NCI-H748 (cell line): ENCODE data around the gene ZNF248.

Source experiments
- DNase-seq: peaks from one replicate; lab custom pipeline; 2025; ENCODE audit not compliant: unreplicated experiment; lab: John Stamatoyannopoulos, UW

ZNF248 gene

DNA sequence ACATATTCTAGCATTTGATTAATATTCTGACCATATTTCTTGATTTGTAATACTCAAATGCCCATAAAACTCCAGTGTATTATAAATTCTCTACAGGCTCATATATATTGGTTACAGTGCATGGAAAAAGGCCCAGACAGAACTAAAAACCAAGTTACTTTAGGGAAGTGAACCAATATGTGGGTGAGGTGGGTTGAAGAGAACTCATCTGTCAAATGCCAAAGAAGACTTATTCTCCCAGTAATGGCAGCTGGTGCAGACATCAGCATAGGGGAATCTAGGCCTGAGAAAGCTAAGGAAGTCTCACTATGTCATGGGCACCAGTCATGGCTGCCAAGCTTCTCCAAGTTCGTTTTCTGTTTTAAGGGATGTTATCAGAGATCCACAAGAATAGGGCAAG lies 30.6 kb downstream of the ZNF248 start:
- DNase-seq, result no peak

DNA sequence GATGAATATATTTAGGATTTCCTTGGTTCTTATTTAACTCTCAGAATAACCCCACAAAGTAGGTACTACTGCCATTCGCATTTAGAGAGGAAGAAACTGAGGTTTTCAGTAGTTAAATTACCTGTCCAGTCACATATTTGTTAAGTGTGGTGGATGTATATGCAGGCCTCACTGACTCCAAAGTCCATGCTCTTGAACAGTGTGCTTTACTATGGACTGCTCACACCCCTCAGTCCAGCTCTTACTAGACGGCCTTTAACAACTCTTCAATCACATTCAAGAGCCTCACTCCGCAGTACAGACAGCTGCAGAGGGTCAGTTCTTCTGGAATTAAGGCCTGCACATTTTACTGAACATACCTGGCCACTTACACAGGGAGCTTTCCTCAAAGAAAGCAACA lies 36.2 kb downstream of the ZNF248 start:
- no peak for DNase-seq

DNA sequence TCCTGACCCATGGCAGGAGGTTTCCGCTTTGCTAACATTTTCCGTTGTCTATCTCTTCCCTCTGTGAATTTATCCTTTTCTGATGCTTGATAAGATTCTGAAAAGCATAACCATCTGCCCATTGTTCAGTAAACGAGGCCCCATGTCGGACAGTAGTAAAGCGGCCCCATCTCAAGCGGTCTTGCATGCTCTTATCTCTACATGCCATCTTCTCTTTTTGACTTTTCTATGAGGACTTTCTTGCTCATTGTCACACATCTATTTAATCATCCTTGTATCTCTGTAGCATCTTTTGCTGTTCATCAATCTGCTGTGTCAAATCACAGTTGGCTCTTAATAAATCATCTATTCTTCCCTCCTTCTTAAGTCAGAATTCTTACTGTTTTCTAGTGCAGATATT lies 37.6 kb downstream of the ZNF248 start:
- DNase-seq, result no peak

DNA sequence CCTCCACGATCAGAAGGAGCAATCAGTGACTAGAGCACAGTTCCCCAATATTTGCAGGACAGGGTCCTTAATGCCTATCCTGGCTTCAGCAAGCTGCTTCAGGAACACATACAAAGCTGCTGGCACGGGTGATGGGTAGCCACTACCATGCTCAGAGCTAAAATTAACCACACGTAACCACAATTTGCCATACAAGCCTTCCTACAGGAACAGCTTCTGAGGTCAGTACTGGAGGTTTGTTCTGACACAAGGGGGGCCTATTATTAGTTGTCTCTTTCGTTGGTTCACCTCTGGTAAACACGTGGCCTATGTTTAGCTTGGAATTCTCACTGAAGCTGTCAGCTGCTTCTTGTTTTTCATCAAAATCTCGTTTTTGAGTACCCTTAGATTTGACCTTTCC lies 41.1 kb downstream of the ZNF248 start:
- no peak for DNase-seq

DNA sequence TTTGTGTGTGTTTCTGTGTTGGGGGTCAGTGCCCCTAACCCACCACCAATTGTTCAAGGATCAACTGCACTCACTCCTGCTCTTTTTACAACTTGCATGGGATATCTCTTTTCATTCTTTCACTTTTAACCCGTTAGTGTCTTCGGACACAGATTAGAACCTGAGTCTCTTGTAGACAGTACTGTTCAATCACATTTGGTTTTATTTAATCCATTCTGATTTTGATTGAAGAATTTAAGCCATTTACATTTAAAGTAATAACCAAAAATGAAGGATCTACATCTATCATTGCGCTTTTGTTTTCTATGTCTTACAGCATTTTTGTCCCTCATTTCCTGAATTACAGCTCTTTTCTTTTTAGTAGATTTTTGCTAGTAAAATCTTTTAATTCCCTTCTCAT lies 43.6 kb downstream of the ZNF248 start:
- no peak for DNase-seq

DNA sequence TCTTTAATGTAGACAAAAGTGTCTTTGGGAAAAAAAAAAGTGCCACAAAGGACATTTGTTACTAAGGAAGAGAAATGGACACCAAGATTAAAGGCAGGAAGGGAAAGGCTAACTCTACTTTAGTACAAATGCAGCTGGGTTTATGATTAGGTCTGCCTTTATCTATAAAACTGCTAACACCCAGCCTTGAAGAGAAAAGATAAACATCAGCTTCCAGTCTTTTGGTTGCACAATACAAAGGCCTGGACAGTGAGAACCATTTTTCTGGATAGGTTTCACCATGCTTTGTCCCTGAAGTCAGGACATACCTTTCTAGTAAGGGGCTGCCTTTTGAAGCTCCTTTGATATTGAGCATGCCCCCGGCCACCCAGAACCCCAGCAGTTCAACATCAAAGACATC lies 45.1 kb downstream of the ZNF248 start:
- no peak for DNase-seq

DNA sequence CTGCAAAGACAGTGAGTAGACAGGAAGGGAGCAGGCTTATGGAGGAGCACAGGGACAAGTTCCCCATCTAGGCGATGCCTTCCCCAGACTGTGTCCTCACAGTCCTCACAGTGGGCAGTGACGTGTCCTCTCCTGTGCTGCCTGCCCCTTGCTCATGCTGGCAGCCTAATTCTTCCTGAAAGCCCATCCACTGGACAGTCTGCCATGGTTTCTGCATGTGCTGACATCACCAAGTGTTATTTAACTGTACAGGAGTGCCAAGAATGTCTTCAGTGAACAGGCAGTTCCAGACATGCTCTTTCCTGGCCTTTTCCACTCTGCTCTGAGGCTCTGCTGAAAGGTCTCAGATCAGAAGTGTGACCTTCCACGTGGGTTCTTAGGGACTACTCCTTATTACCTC lies 54.1 kb downstream of the ZNF248 start:
- no peak for DNase-seq

DNA sequence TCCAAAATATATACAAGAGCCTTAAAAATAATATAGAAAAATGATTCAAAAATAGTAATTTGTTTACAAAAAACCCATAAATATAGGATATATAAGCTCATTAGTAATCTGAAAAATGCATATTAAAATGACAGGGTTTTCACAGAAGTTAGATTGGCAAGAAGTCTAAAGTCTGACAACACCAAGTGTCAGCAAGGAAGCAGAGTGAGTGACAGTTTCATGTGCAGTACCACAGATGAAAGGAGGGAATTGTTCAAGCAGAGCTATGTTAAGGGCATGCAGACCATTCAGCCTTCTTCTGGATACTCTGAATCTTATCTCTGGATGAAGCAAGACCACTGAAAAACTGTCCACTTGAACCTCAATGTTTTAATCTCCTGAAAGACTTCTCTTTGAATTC lies 55.9 kb downstream of the ZNF248 start:
- no peak for DNase-seq

DNA sequence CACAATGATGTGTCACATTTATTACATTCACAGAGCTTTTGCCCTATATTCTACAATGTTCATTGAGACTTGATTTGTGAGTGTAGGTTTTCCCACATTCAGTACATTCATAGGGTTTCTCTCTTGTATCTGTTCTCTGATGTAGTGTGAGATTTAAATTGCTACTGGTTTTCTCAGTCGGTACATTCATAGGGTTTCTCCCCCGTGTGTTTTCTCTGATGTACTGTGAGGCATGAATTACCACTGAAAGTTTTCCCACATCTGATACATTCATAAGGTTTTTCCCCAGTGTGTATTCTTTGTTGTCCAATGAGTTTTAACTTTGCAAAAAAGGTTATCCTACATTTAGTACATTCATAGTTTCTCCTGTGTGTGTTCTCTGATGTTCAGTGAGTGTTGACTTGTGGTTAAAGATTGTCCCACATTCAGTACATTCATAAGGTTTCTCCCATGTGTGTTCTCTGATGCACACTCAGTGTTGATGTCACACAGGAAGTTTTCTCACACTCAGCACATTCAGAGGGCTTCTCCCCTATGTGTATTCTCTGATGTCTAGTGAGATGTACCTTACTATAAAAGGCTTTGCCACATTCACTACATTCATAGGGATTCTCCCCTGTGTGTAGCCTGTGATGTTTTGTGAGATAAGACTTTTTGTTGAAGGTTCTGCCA lies 63.0 kb downstream of the ZNF248 start:
- DNase-seq, result no peak

DNA sequence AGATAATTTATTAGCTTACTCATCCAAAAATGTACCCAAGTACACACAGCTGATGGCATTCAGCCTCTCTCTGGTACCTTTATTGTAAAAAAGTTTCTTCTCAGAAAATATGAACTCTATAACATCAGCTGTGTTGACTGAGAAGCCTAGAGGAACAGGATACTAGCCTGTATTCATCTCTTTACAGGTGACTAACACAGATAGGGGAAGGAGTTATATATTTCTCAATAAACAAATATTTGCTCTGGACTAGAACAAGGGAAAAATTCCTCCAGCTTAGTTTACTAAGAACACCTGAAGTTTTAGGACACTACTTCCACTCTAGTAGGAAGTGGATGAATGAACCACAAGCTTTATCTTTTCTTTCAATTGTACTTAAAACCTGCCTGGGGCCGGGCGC lies 67.8 kb downstream of the ZNF248 start:
- DNase-seq, result no peak

DNA sequence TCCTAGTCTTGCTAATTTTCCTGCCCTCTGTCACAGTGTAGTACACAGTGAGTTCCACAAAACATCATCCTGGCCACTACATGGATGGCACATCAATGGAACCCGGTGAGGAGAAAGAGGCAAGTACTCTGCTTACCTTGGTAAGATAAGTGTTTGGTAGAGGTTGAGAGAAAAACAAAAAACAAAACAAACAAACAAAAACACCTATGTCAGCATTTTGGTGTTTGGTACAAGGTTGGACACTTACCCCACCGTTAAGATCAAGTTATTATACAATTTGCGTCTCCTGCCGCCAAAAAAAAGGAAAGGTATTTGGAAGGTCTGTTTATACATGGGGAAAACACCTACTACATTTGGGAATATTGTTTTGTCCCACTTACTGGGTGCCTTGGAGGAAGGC lies 72.7 kb downstream of the ZNF248 start:
- no peak for DNase-seq

DNA sequence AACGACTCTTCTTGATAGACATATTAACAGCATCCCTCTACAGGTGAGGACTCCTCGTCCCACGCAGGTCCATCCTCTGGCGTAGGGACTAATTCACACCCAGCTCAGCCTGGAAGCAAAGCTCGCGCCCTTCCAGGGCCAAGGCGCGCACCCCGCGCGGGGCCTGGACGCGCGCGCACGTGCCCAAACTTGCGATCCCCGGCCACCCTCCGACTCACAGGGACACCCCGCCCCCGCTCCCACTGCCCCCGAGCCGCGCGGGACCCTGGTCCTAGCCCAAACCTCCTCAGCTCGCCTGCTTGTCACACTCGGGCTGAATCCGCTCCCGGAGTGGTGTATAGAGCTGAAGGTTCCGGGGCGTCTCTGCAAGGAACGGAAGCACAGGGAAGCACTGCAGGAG lies 76.9 kb downstream of the ZNF248 start:
- DNase-seq, result no peak

DNA sequence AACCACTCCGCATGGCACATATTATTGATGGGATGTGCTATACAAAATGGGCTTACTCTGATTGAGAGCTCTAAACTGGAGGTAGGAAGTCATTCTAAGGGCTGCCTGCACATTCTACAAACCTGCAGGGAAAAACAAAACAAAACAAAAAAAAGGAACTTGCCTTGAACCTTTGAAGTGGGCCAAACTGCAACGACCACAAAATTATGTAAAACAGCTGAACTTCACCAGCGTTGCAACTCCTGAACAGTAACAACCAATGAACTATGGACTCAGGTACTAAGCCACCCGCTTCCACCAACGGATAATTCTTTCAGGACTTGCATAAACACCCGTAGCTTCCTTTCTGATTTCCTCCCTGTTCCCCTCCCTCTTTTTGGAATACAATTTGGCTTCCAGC lies 80.4 kb downstream of the ZNF248 start:
- DNase-seq, result no peak

DNA sequence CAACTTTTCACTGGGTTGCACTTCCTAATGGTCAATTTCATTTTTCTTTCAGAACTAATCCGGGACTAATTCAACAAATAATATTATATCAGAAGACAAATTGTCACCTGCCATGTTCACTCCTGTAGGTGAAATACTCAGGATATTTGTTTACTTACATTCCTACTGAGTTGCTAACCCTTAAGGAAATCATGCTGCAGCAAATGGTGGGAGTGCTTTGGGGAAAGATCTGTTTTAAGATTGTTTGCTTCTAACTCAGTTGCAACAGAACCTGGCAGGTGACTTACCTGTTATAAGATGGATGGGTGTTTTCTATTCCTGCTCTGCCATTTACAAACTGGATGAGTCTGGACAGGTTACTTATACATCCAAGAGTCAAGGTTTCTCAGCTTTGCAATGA lies 81.8 kb downstream of the ZNF248 start:
- no peak for DNase-seq

DNA sequence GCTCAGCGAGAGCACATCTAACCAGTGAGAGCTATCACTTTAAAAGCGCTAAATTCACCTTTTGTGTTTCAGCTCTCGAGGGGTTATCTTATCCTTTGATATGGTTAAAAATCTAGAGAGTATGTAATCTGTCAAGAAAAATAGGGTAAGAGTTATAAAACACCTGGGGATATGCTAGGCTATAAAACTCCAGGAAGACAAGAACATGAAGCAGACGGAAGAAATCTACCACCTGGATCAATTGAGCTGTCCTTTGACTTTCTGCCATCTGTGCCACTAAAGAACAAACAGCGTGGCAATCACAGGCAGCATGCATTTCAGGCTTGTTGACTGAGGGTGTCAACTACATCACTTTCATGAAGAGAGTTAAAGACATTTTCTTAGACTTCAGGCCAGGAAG lies 83.1 kb downstream of the ZNF248 start:
- no peak for DNase-seq

DNA sequence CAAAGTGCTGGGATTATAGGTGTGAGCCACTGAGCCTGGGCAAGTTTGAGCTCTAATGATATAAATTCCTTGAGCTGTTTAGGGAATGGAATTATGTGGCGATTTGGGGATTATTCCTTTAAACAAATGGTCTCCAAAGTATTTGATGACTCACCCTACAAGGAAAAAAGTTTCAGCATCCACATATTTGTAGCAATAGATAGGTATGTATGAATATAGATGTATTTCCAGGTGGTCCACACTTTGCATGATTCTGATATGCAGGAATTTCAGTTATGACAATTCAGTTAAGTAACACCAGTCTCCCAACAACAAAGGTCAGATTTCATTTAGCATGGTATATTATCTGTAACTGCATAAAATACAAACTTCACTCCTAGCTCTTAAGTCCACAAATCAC lies 92.2 kb downstream of the ZNF248 start:
- no peak for DNase-seq

DNA sequence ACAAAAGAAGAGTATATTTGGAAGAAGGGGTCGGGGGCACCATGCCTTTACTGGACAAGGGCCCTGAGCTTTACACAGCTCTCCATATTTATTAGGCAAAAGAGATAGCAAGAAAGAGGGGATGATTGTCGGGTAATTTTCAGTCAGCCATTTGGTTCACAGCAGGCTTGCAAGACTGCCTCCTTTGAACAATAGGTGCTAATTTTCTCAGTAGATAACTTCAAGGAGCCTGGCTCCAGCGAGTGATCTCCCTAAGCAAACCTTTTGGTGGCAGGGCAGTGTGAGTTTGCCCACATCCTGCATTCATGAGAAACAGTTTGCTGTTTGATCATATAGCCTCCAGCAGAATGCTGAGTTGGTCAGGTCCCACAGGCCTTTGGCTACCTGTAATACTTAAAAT lies 94.3 kb downstream of the ZNF248 start:
- no peak for DNase-seq

DNA sequence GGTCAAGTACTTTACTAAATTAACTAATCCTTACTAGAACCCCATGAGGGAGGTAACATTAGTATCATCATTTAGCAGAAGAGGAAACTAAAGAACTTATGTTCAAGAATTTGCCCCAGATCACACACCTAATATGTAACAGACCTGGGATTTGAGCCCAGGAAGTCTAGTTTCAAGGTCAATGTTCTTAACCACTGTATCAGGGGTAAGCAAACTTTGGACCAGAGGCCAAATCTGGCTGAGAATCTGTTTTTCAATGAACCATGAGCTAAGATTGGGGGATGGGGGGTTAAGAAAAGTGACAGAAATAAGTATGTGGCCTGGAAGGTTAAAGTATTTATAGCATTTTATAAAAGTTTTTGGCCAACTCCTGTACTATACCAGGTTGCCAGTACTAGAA lies 95.1 kb downstream of the ZNF248 start:
- DNase-seq, result no peak

DNA sequence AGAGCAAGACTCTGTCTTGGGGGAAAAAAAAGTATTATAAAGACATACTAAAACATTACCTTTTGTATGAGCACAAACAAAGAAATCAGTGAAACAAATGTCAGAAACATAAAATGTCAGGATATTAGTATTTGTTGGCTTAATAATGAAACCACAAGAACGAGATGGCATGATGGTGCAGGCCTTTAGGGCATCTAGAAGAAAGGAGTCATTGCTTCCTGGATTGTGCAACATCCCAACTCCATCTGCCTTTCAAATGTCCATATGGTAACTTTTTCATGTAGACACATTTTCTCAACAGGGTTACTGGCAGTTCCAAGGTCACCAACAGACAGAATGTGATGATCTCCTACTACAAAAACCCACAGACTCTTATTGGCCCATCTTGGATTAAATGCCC lies 96.6 kb downstream of the ZNF248 start:
- DNase-seq, result no peak

DNA sequence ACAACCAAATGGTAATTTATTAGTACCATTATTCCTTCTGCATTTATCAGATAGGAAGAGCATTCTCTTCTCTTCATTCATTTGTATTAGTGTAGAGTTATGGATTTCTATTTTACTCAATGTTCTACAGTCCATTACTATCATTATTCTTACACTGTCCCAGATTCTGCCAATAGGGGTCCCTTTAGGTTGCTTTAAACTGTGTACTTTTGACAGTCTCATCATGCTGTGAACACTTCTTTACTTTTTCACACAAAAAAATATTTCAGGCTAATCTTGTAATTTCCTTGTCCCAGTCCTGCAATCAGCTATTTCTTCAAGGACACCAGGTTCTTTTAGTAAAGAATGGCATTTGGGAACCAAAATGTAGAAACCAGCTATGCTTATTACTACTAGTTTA lies 99.3 kb downstream of the ZNF248 start:
- no peak for DNase-seq

DNA sequence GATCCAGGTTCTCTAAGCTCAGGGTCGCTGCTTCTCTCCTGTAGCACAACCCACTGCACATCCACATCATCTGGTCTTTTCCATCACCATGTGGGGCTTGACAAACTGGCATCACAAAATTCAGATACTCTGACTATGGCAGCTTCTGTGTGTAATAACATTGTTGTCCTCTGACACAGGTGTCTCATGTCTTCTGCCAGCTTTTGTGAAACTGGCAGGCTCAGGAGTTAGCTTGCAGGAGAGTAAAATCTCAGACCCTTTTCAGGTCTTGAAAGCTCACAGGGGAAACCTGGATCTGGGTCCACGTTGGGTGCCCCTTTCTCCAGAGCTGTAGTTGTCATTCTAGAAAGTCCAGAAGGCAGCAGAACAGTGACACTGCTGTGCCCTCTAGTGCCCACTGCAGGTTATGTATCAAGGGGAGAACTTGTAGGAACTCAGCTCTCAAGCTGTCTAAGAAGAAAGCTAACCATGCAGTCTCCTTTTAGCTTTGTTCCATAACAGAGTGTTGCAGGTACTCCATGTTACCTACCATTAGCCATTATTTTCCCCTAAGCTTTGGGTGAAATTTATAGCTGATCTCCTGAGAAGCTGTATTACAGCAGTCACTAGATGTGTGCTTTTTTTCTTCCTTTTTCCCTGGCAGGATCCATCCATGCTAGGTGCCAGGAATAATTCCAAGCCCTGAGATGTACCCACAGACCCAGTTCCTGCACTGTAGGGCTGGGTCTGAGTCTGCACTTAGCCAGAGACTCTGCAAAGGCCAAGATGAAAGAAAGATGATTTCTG lies 102.7 kb downstream of the ZNF248 start:
- DNase-seq, result peak; percentile 10

DNA sequence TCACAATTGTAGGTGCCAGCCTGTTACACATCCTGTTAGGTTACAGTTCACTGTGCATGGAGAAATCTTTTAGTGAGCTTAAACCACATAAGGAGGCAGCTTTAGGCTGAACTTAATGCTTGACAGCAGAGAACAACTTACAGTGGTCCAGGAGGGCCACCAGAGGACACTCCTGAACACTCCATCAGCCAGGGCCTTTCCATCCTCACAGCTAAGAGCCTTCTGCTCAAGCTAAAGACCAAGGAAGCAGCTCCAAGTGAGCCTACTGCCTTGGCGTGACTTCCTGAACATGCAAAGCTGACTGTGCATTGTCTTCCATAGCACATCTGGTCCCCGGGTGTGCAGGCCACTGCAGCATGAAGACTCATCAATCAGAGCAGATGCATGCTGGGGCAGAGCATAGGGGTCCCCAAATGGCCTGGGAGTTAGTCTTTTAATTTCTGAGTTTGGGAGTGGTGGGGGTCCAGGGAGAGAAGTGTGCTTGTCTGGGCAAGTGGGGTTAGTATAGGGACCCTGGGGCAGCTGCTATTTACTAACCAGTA lies 105.0 kb downstream of the ZNF248 start:
- no peak for DNase-seq

DNA sequence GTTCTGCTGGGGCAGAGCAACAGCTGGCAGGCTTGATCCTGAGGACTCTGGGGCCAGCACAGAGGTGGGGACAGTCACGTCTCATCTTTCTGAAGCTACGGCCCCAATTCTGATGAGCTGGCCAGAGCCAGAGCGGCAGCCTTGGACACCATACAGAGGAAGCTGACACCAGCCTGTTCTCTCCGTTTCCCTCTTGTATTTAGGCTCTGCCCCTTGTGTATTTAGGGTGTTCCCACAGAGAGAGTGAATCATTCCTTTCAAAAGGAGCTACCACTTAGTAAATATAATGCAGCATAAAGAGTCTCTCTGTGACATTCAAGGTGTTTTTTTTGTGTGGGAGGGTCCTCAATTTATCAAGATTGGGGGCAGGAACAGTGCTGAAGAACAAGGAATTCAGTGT lies 109.2 kb downstream of the ZNF248 start:
- DNase-seq, result no peak
